ENCODE data around the gene DUSP6.
A peak's percentile ranks its signal among the peaks of the same experiment; 100 is the strongest.
"Not testable (repeated sequence)": the region's sequence is repeated elsewhere in the genome, so short reads cannot be mapped to it uniquely, and the experiment has no call there.

The DUSP6 gene

DNA sequence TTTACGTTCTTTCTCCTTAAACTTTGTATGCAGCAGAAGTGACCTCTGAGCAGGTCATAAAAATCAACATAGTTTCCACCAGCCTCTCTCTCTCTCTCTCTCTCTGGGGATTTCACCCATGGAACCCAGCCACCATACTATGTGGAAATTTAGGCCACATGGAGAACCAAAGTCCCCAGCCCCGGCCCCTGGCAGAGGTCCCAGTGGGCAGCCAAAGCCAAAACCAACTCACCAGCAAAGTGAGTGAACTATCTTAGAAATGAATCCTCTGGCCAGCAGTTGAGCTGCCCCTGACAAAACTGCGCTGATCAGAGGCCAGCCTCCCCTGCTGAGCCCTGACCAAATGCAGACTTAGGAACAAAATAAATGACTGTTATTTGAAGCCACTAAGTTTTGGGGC, 9.2 kb downstream of the DUSP6 start:
- H2BK120ac ChIP-seq (ENCODE audit: low read depth, low read length): no peak overlapping the region
- peaks cover 0 to 14% of the 10 kb centered on the region in 2 experiments for H3K36me3 ChIP-seq (ENCODE audit: control insufficient read depth in 1 of 2, insufficient read depth in 2 of 2, low read depth in 1 of 2, low read length in 2 of 2)
- WGBS: 96% methylated on average over 3 of the region's 3 CpGs
- H3K27me3 ChIP-seq (ENCODE audit: control insufficient read depth in 1 of 2, insufficient read depth in 1 of 2, low read length in 2 of 2): no peaks in the 10 kb centered on the region
- H3K79me1 ChIP-seq (replicated peaks; ENCODE audit: low read length, poor library complexity, severe bottlenecking): peaks cover 4% of the 10 kb centered on the region
- no peak overlapping the region for H3K27ac ChIP-seq (ENCODE audit: low read length, poor library complexity, severe bottlenecking)
- no peak overlapping the region for H2AK5ac ChIP-seq (ENCODE audit: low read length, severe bottlenecking)
- no peaks in the 10 kb centered on the region for H3K9me3 ChIP-seq (ENCODE audit: control insufficient read depth, low read length)
- no peak overlapping the region for H2AFZ ChIP-seq (ENCODE audit: low read depth, low read length)
- no peak overlapping the region for H3K4ac ChIP-seq (ENCODE audit: low read depth in 1 of 2, low read length in 2 of 2)
- no peak overlapping the region for H3K4me3 ChIP-seq (ENCODE audit: insufficient read depth in 1 of 2, low read depth in 1 of 2, low read length in 2 of 2)
- H3K18ac ChIP-seq (ENCODE audit: low read depth in 1 of 2, low read length in 2 of 2): peak overlapping the region in 1 of 2 experiments; percentile 41
- H2BK12ac ChIP-seq (ENCODE audit: low read length in 2 of 2): peak overlapping the region in 1 of 2 experiments; percentile 42
- no peak overlapping the region for H4K8ac ChIP-seq (ENCODE audit: low read length)
- H3K14ac ChIP-seq (ENCODE audit: low read length in 2 of 2): no peak overlapping the region
- no peak overlapping the region for H4K91ac ChIP-seq (ENCODE audit: low read length)
- DNase-seq: no peak
- no peak overlapping the region for H3K23ac ChIP-seq (ENCODE audit: low read length in 2 of 2)
- peak overlapping the region; percentile 64 for H2BK15ac ChIP-seq (ENCODE audit: low read depth, poor library complexity, severe bottlenecking)
- H3K4me2 ChIP-seq (ENCODE audit: low read length, poor library complexity, severe bottlenecking): no peak overlapping the region
- H3K9ac ChIP-seq (ENCODE audit: low read length): peak overlapping the region; percentile 55
- peaks cover 7% of the 10 kb centered on the region for H3K4me1 ChIP-seq (ENCODE audit: control insufficient read depth, insufficient read depth, low read depth, low read length)
- H2BK5ac ChIP-seq (ENCODE audit: low read depth, low read length, poor library complexity, severe bottlenecking): no peak overlapping the region

DNA sequence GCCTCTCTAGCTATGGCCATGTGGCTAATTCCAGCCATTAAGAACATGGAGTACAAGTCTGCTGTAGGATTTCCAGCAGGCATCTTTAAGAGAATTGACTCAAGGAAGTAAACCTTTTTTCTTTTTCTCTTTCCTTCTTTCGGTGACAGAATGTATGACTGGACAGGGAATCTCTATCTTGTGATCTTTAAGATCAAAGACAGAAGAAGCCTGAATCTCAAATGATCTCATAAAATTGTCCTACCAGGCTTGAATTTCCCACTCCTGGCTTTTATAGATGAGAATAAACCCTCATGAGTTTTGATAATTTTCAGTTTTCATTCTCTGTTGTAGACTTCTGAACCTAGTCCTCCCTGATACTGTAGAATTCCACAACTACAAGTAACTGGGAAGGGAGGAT, 11.4 kb downstream of the DUSP6 start:
- H3K23ac ChIP-seq (ENCODE audit: low read length in 2 of 2): no peak overlapping the region
- H2BK12ac ChIP-seq (ENCODE audit: low read length in 2 of 2): no peak overlapping the region
- H3K4me2 ChIP-seq (ENCODE audit: low read length, poor library complexity, severe bottlenecking): no peak overlapping the region
- H2BK5ac ChIP-seq (ENCODE audit: low read depth, low read length, poor library complexity, severe bottlenecking): no peak overlapping the region
- H4K8ac ChIP-seq (ENCODE audit: low read length): no peak overlapping the region
- H3K4me1 ChIP-seq (ENCODE audit: control insufficient read depth, insufficient read depth, low read depth, low read length): peaks cover 5% of the 10 kb centered on the region
- H3K18ac ChIP-seq (ENCODE audit: low read depth in 1 of 2, low read length in 2 of 2): no peak overlapping the region
- H3K36me3 ChIP-seq (ENCODE audit: control insufficient read depth in 1 of 2, insufficient read depth in 2 of 2, low read depth in 1 of 2, low read length in 2 of 2): no peaks in the 10 kb centered on the region
- 100% methylated on average over 1 of the region's 1 CpG for WGBS
- H3K79me1 ChIP-seq (replicated peaks; ENCODE audit: low read length, poor library complexity, severe bottlenecking): peaks cover 4% of the 10 kb centered on the region
- no peak overlapping the region for H4K91ac ChIP-seq (ENCODE audit: low read length)
- no peak overlapping the region for H2BK15ac ChIP-seq (ENCODE audit: low read depth, poor library complexity, severe bottlenecking)
- H3K27ac ChIP-seq (ENCODE audit: low read length, poor library complexity, severe bottlenecking): no peak overlapping the region
- H3K4me3 ChIP-seq (ENCODE audit: insufficient read depth in 1 of 2, low read depth in 1 of 2, low read length in 2 of 2): no peak overlapping the region
- no peak overlapping the region for H2AFZ ChIP-seq (ENCODE audit: low read depth, low read length)
- no peak overlapping the region for H3K9ac ChIP-seq (ENCODE audit: low read length)
- no peak overlapping the region for H3K4ac ChIP-seq (ENCODE audit: low read depth in 1 of 2, low read length in 2 of 2)
- no peak overlapping the region for H3K14ac ChIP-seq (ENCODE audit: low read length in 2 of 2)
- no peaks in the 10 kb centered on the region for H3K9me3 ChIP-seq (ENCODE audit: control insufficient read depth, low read length)
- H2AK5ac ChIP-seq (ENCODE audit: low read length, severe bottlenecking): no peak overlapping the region
- no peaks in the 10 kb centered on the region for H3K27me3 ChIP-seq (ENCODE audit: control insufficient read depth in 1 of 2, insufficient read depth in 1 of 2, low read length in 2 of 2)
- no peak overlapping the region for H2BK120ac ChIP-seq (ENCODE audit: low read depth, low read length)
- no peak for DNase-seq

DNA sequence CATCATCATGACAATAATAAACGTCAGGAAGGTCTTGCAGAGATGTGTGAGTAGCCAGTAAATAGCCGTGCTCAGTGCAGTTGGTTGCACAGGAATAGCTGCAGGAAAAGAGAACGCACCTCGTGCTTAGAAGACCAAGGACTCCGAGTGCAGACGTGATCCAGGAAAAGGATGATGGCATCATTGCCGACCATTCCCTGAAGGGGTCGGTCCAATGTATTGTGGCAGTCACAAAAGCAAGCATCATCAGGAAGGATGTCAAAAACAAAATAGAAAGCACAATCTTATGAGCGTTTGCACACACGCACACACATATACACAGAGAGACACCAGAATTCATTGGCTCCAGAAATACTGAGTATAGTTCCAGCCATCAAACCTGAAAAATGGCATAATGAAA, 12.8 kb downstream of the DUSP6 start:
- H4K91ac ChIP-seq (ENCODE audit: low read length): no peak overlapping the region
- peaks cover 2% of the 10 kb centered on the region for H3K4me1 ChIP-seq (ENCODE audit: control insufficient read depth, insufficient read depth, low read depth, low read length)
- no peak overlapping the region for H2AK5ac ChIP-seq (ENCODE audit: low read length, severe bottlenecking)
- H3K9ac ChIP-seq (ENCODE audit: low read length): no peak overlapping the region
- H4K8ac ChIP-seq (ENCODE audit: low read length): no peak overlapping the region
- H2BK15ac ChIP-seq (ENCODE audit: low read depth, poor library complexity, severe bottlenecking): no peak overlapping the region
- no peak overlapping the region for H3K18ac ChIP-seq (ENCODE audit: low read depth in 1 of 2, low read length in 2 of 2)
- H2BK5ac ChIP-seq (ENCODE audit: low read depth, low read length, poor library complexity, severe bottlenecking): no peak overlapping the region
- DNase-seq: no peak
- H3K14ac ChIP-seq (ENCODE audit: low read length in 2 of 2): no peak overlapping the region
- no peaks in the 10 kb centered on the region for H3K27me3 ChIP-seq (ENCODE audit: control insufficient read depth in 1 of 2, insufficient read depth in 1 of 2, low read length in 2 of 2)
- no peak overlapping the region for H3K23ac ChIP-seq (ENCODE audit: low read length in 2 of 2)
- H3K36me3 ChIP-seq (ENCODE audit: control insufficient read depth in 1 of 2, insufficient read depth in 2 of 2, low read depth in 1 of 2, low read length in 2 of 2): no peaks in the 10 kb centered on the region
- H3K9me3 ChIP-seq (ENCODE audit: control insufficient read depth, low read length): no peaks in the 10 kb centered on the region
- 92% methylated on average over 10 of the region's 10 CpGs for WGBS
- no peak overlapping the region for H2AFZ ChIP-seq (ENCODE audit: low read depth, low read length)
- no peak overlapping the region for H3K27ac ChIP-seq (ENCODE audit: low read length, poor library complexity, severe bottlenecking)
- H3K79me1 ChIP-seq (replicated peaks; ENCODE audit: low read length, poor library complexity, severe bottlenecking): peaks cover 3% of the 10 kb centered on the region
- H2BK12ac ChIP-seq (ENCODE audit: low read length in 2 of 2): no peak overlapping the region
- no peak overlapping the region for H3K4me2 ChIP-seq (ENCODE audit: low read length, poor library complexity, severe bottlenecking)
- H2BK120ac ChIP-seq (ENCODE audit: low read depth, low read length): no peak overlapping the region
- H3K4ac ChIP-seq (ENCODE audit: low read depth in 1 of 2, low read length in 2 of 2): no peak overlapping the region
- no peak overlapping the region for H3K4me3 ChIP-seq (ENCODE audit: insufficient read depth in 1 of 2, low read depth in 1 of 2, low read length in 2 of 2)

DNA sequence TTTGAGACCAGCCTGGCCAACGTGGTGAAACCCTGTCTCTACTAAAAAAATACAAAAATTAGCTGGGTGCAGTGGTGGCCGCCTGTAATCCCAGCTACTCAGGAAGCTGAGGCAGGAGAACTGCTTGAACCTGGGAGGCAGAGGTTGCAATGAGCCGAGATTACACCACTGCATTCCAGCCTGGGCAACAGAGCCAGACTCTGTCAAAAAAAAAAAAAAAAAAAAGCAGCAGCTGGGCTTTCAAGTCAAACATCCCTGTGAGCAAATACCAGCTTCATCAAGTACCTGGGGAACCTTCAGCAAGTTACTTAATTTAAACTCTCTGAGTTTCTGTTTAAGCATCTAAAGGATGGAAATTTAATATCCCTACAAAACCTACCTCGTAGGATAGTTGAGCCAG, 15.2 kb downstream of the DUSP6 start:
- not testable (repeated sequence) for H3K4me1 ChIP-seq (ENCODE audit: control insufficient read depth, insufficient read depth, low read depth, low read length); H2AK5ac ChIP-seq (ENCODE audit: low read length, severe bottlenecking); H3K23ac ChIP-seq (ENCODE audit: low read length in 2 of 2); H3K4ac ChIP-seq (ENCODE audit: low read depth in 1 of 2, low read length in 2 of 2); H3K9ac ChIP-seq (ENCODE audit: low read length); H4K91ac ChIP-seq (ENCODE audit: low read length); H2BK5ac ChIP-seq (ENCODE audit: low read depth, low read length, poor library complexity, severe bottlenecking); H3K79me1 ChIP-seq (replicated peaks; ENCODE audit: low read length, poor library complexity, severe bottlenecking); H3K27me3 ChIP-seq (ENCODE audit: control insufficient read depth in 1 of 2, insufficient read depth in 1 of 2, low read length in 2 of 2); DNase-seq; H2BK15ac ChIP-seq (ENCODE audit: low read depth, poor library complexity, severe bottlenecking); H3K4me2 ChIP-seq (ENCODE audit: low read length, poor library complexity, severe bottlenecking); H2BK12ac ChIP-seq (ENCODE audit: low read length in 2 of 2); H3K4me3 ChIP-seq (ENCODE audit: insufficient read depth in 1 of 2, low read depth in 1 of 2, low read length in 2 of 2); H2AFZ ChIP-seq (ENCODE audit: low read depth, low read length); H3K9me3 ChIP-seq (ENCODE audit: control insufficient read depth, low read length); H2BK120ac ChIP-seq (ENCODE audit: low read depth, low read length); H4K8ac ChIP-seq (ENCODE audit: low read length); H3K36me3 ChIP-seq (ENCODE audit: control insufficient read depth in 1 of 2, insufficient read depth in 2 of 2, low read depth in 1 of 2, low read length in 2 of 2); H3K18ac ChIP-seq (ENCODE audit: low read depth in 1 of 2, low read length in 2 of 2); H3K14ac ChIP-seq (ENCODE audit: low read length in 2 of 2); H3K27ac ChIP-seq (ENCODE audit: low read length, poor library complexity, severe bottlenecking)
- WGBS: 84% methylated on average over 3 of the region's 4 CpGs
